TTC549 (cell line): ENCODE results near the gene OSBPL3.

Experiments used
- FAIRE-seq: peaks from 2 replicates; lab custom pipeline; 2012; peaks lifted over from hg19 to GRCh38; lab: Jason Lieb, UNC

Gene OSBPL3

DNA sequence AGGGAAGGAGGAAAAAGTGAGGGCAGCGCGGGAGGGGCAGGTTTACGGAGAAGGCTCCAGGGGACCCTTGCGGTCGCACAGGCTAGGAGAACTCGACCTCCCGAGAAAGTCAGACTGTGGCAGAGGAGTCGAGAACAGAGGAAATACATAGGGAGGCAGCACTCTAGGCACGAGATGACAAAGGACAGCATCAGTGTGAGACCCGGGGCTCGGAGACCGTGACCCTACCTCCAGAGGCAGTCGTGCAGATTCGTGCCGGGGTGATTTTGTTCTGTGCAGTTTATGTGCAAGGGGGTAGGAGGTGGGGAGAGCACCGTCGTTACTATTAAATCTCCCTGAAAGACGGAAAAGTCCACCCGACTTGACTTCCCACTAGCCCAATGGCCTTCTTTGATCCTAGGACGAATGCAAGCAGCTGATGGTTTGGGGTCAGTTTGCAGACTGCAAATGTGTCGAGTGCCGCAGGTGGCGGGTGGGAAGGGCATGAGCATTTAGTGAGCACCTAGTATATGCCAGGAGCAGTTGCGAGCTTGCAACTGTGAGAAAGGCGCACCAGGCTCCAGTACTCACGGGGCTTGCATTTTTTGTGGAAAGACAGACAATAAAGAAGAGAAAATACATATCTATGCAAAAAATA, 674 bp upstream of the OSBPL3 start:
- FAIRE-seq = no peak

- FAIRE-seq = no peak
Measured at GRCh38 chr7:24979470-24979862, 512 bp downstream of the OSBPL3 start.

- FAIRE-seq = no peak
Measured at GRCh38 chr7:24978843-24979469, 1.0 kb downstream of the OSBPL3 start.

GRCh38 chr7:24975644-24976260, 4.2 kb downstream of the OSBPL3 start:
- no peak for FAIRE-seq

DNA sequence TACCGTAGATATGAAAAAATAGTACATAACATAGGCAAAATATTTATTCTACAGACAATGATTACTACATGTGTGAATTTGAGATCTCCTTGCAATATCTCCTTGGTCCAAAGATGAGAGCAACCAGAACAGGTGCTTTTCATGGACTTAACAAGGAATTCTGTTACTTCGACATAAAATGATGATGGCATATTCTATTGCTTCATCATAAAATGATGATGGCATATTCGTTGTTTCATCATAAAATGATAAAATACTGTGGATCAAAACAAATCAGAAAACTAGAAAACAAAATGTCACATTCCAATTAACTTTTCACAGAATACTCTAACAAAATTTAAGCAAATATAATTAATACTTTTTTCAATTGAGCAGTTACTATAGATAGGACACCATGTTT, 4.8 kb downstream of the OSBPL3 start:
- FAIRE-seq = no peak

GRCh38 chr7:24974026-24974832, 5.7 kb downstream of the OSBPL3 start:
- FAIRE-seq = no peak

GRCh38 chr7:24972991-24973390, 7.0 kb downstream of the OSBPL3 start:
- FAIRE-seq = no peak

DNA sequence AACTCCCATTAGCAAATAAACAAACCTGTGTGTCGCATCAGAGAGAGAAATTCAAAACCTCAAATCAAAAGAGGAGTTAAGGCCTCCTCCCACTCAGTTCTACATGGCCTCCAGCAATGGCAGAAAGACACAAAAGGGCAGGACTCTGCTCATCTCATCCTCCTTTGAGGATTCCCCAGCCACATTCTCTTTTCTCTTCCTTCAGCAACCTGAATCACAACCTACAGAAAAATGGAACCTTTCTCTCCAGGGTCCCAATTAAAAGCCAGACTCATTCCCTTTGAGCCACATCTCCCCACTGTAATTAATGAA, 7.9 kb downstream of the OSBPL3 start:
- no peak for FAIRE-seq

GRCh38 chr7:24971333-24972165, 8.4 kb downstream of the OSBPL3 start:
- no peak for FAIRE-seq

- FAIRE-seq = no peak
Measured at GRCh38 chr7:24970676-24971075, 9.3 kb downstream of the OSBPL3 start.

GRCh38 chr7:24968165-24968564, 11.8 kb downstream of the OSBPL3 start:
- FAIRE-seq = no peak

GRCh38 chr7:24967696-24968095, 12.3 kb downstream of the OSBPL3 start:
- no peak for FAIRE-seq

DNA sequence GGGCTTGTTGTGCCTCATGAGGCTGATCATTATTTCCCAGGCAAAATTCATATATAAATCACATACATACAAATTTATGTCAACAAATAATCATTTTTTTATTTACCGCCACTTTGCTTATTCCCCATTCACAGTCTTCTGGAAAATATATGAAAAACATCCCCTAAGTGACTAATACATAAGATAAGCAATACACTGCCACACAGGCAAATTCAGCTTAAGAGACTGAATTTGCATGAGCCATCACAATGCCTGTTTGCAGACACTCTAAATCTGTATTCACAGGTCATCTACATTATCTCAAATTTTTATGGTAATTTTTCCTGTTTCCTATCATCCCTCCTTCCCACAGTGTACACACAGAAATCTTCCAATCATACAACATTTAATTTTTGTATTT, 13.2 kb downstream of the OSBPL3 start:
- no peak for FAIRE-seq

DNA sequence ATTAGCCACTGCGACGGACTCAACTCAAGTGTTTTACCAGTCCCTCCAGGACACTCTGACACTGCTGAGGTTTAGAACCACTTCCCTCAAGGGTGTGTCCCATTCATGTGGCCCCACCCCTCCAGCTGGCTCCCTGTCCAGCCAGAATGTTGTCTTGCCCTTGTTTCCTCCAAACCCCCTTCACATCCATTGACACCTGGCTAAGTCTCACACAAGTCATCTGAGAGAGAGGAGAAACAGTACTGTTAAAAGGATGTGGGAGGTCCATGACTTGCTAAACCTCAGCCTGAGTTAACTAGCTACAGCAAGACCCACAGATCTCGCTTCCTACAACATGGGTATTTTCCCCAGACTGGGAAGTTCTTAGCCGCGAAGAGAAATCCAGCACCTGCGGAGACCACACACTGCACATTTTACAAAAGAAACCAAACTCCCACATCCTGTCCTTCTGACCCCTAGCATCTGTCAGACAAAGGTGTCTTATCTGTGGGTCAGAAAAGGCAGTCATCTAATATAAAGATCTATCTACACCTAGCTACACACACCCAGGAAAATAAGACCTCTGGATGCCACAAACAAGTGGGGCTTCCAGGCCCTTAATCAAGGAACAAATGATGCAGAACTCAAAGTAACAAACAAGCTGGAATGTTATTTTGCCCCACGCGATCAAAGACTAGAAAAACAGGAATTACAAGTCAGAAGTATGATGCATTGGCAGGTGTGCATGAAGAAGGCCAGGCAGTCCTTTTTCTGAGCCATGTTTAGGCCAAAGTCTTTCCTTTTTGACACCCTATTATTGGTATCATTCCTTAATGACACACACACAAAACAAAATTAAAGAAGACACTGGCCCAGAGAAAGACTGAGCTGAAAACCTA, 13.9 kb downstream of the OSBPL3 start:
- no peak for FAIRE-seq

DNA sequence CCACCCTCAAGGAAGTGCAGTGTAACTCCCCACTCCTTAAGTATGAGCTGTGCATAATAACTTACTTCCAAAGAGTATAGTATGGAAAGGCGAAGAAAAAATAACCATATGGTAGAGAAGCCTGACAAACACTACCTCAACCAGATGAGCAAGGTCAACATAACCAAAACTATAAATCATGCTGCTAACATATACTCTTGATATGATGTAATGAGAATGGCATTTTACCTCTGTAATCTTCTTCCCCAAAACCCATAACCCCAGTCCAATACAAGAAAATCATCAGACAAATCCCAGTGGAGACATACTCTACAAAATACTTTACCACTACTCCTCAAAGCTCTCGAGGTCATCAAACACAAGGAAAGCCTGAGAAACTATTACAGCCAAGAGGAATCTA, 15.8 kb downstream of the OSBPL3 start:
- FAIRE-seq = no peak

DNA sequence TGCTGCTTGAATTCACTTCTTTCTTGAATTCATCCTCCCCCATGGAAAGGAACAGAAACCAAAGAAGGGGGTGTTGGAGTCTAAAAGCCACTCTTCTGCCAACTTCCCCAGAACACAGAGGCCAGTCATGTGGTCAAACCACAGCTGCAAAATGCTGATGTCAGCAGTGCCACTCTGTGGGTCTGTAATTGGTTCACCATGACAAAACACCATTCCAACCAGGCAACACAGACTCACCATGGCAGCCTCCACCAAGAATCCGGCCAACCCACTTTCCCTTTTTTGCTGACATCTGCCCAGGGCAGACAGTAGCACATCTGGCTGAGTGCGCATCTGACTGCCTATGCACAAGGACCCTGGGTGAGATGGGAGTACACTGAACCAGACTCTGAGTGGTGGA, 16.8 kb downstream of the OSBPL3 start:
- FAIRE-seq = no peak

DNA sequence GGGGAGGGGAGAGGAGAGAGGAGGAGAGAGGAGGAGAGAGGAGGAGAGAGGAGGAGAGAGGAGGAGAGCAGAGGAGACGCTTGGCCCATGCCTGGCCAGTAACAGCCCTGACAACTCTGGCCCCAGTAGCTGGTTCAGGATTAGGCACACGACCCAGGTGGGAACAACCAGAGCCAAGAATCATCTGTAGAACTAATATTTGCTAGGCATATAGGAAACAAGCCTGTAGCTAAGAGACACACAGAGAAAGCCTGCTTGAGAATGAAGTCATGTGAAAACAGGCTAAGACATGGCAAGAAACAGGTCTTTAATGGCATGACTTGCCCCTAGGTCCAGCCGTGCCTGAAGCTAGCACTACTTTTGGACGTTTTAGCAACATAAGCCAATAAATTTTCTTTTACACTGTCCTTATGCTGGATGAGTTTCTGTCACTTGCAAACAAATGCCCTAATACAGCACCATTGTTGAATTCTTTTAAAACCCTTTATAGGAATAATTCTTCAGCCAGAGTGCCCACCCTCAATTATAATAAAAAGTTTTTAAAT, 17.5 kb downstream of the OSBPL3 start:
- no peak for FAIRE-seq

- no peak for FAIRE-seq
Measured at GRCh38 chr7:24959735-24960485, 20.1 kb downstream of the OSBPL3 start.

- FAIRE-seq = no peak
Measured at GRCh38 chr7:24958399-24958798, 21.6 kb downstream of the OSBPL3 start.

DNA sequence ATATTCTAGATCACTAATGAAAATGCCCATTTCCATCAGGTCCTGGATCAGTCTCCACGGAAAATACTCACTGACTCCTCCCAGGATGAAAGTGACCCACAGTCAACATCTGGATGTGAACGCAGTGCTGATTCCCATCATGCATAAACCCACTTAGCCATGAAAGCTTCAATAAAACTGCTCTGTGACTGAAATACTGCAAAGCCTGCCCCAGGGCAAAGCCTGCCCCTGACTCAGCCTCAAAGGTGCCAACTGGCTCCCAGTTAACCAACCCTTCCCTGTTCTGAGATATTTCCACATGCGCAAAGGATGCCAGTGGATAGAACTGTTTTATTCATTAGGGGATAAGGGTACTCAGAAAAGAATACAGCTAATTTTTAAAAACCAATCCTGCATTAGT, 24.0 kb downstream of the OSBPL3 start:
- FAIRE-seq = no peak
